NCI-H2227 (cell line): ENCODE results near the gene MORN4.
"Not testable (repeated sequence)": the region's sequence is repeated elsewhere in the genome, so short reads cannot be mapped to it uniquely, and the experiment has no call there.

ENCODE experiments used
- DNase-seq: peaks from one replicate; lab custom pipeline; 2025; ENCODE audit not compliant: unreplicated experiment; lab: John Stamatoyannopoulos, UW

MORN4 gene

GRCh38 chr10:97598407-97599271 is 34.7 kb downstream of the MORN4 start:
- DNase-seq = no peak

GRCh38 chr10:97597778-97598177 is 35.5 kb downstream of the MORN4 start:
- DNase-seq = no peak

DNA sequence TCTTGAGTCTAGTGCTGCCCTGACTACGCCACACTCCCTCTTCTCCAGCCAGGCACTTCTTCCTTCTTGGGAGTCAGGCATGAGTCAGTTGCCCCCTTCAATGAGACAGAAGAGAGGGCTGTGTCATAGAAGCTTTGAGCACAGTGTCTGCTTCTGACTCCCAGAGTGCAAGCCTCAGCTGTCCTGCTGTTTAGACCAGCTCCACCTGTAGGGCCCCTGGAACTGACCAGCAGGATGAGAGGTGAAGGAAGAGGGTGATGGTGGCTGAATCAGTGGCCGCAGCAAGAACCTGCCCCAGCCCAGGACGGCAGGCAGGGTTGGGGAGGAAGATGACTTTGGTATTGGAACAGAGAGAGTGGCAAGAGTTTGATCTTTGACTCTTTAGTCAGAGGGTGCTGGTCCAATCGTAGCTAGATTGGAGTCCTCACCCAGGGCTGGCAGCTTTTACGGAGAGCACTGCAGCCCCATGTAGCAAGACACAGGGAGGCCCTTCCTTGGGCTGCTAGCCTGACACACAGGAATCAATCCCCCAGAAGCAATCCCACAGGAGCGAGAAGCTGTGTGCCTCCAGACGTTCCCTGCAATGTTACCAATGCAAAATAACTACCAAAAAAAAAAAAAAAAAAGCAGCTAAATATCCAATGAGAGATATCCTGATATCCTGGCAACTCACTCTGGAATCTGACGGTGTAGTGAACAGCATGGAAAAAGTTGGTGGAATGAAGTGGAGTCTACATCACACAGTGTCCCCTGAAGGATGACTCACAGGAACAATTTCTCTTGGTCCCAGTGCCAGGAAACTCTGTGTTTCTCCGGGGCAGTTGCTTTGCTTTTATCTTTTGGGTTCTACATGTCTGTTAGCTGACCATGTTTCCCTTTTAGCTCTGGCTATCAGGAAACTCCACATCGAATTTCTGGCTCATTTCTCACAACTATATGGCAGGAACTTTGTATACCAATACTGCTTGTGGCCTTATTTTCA is 36.9 kb downstream of the MORN4 start:
- no peak for DNase-seq

- no peak for DNase-seq
These were observed 39.9 kb downstream of the MORN4 start for GRCh38 chr10:97593421-97593820.

DNA sequence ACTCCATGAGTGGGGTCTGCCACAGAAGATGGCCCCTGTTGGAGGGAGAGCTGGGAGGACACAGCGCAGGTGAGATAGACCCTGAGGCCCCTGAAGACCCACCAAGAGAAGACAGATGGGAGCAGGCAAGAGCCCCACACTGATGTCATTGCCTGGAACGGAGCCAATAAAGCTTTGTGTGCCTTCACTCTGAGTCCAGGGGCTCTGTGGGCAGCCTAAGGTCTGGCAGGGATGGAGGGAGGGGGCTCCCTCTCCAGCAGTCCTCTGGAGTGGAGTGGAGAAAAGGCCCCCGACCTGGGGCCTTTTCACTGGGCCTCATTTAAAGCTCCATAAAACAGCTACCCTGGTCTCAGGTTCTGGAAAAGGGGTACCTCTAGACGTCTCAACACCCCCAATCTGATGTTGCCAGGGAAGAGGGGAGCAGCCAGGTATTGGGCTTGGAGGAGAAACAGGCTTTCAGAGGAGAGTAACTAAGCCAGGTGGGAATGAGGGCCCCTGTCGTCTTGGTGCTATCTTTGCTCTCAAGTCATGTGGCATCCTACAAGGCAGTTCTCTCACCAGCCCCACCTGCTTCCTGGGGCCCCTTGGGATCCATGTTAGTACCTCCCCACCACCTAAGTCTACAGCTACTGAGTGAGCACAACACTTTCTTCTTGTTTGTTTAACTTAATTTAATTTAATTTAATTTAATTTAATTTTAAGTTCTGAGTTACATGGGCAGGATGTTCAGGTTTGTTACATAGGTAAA is 42.4 kb downstream of the MORN4 start:
- DNase-seq = no peak

DNA sequence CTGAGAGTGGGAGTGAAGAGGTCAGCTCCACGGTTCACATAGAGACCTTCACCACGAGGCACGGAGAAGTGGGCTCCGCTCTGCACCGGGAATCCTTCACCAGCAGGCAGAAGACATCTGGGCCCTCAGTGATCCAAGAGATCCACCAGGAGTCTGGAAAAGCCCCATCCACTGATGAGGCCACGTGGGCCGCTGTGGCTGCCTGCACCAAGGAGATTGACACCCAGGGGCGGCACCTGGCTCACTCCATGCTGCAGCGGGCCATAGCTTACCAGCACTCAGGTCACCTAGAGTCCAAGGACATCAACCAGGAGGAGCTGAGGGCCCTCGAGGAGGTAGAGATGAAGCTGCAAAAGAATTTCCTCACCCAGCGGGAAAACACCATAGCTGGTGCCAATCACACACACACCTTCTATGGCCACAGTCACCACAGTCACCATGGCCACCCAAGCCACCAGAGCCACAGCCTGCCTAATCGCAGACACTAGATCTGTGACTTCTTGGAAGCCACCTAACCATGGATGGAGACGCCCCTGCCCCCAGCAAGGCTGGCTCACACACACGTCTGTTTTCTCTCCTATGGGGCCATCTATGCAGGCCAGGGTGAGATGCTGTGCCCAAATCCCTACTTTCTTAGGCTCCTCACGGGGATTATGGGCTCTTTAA is 43.1 kb downstream of the MORN4 start:
- DNase-seq = no peak

- DNase-seq = no peak
These were observed 43.8 kb downstream of the MORN4 start, which contains the start of gene C10orf62 for GRCh38 chr10:97589479-97589878. TSS of gene C10orf62 (plus strand) at chr10:97589721. CDS start at chr10:97589898, 177 bp downstream.

DNA sequence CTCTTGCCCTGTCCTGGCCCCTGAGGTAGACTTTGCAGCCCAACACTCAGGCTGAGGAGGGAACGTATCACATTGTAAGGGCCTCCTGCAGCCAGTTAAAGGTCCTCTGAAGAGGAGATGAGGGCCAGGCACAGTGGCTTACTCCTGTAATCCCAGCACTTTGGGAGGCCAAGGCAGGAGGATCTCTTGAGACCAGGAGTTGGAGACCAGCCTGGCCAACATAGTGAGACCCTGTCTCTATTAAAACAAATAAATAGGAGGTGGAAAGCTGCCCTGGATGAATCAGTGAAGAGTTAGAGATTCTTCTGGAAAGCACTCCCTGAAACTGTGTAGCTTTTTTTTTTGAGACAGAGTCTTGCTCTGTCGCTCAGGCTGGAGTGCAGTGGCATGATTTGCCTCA is 46.1 kb downstream of the MORN4 start:
- DNase-seq = no peak

GRCh38 chr10:97585439-97585811 is 47.9 kb downstream of the MORN4 start:
- DNase-seq = no peak

DNA sequence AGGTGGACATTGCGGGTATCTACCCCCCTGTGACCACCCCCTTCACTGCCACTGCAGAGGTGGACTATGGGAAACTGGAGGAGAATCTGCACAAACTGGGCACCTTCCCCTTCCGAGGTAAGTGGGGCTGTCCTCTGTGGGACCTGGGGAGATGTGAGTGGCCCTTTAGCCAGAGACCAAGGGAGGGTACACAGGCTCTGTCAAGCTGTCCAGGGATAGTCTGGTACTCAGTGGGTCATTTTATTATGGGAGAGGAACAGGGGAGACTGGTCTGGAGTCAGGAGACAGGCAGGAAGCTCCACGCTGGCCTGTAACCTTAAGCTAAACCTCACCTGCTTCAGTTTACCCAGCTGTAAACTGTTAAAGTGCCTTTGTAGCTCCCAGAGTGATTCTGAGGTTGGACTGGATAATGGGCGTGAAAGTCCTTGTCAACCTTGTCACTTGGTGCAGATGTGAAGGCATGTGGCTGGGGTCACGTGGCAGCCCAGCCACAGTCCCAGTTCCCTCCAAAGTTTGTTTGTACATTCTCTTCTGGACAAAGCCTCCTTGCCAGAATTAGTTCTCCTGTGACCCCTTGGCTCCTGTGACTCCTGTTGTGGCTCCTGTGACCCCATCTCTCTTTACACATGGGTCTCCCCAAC is 48.4 kb downstream of the MORN4 start:
- DNase-seq = no peak

DNA sequence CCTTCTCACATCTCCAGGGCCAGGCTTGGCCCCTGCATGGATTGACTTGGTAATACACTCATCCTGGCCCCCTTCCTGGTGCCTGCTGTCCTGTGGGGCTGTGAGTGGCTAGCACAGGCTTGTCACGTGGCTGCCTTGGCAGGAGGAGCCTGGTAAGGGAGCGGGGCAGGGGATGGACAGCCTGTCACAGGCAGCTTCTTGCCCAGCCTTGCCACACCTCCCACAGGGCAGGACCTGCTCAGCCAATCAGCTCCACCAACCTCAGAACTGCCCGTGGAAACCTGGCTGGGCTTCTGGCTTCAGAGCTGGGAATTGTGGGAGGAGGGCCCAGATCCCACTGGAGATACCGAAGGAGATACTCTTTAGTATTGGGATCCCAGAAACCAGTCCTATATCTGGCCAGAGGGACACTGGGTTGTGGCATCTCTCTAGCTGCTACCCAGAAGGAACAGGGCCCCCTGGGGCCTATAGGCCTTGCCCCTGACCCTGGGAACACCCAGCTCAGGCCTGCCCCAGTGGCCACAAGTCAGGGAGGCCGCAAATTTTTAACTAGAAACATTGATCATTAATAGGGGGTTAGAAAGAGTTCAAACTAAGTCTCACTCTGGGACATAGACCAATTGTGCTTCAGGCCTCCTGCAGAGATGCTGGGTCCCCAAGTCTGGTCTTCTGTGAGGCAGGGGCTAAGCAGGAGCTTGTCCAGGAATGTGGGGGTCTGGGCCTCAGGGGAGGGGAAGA is 49.1 kb downstream of the MORN4 start, which contains the start of gene HOGA1:
TSS of gene HOGA1 (plus strand) at position 330 of the 738 bp plus-strand sequence. CDS start at position 645, 315 bp downstream.
- peak; percentile 1 for DNase-seq

- no peak for DNase-seq
These were observed 49.8 kb downstream of the MORN4 start for GRCh38 chr10:97583476-97583875.

GRCh38 chr10:97582169-97582568 is 51.1 kb downstream of the MORN4 start:
- DNase-seq = no peak

- DNase-seq = no peak
These were observed 52.6 kb downstream of the MORN4 start for GRCh38 chr10:97580421-97581367.

GRCh38 chr10:97578171-97578844 is 55.0 kb downstream of the MORN4 start:
- no peak for DNase-seq

GRCh38 chr10:97577701-97578100 is 55.6 kb downstream of the MORN4 start:
- no peak for DNase-seq

- not testable (repeated sequence) for DNase-seq
These were observed 56.8 kb downstream of the MORN4 start for GRCh38 chr10:97576487-97576886.
